ENCODE measurements around the gene SLC47A1. TPM values are rescaled to one million over a fixed set of nuclear protein-coding genes. Genes with fewer than 3 reads are reported as not detected.

Gene SLC47A1
- total and polyA plus RNA-seq, 2 of the 8 experiments (the other 6 are each of a cell fraction or from before 2014, with no cell fraction given): 1.5 to 3.6 TPM

- TF ChIP-seq E2F6 (IDR thresholded peaks at IDR 0.05): no peak
- TF ChIP-seq PHF8 (conservative IDR thresholded peaks at IDR 0.05; ENCODE audit: low read depth, low read length): no peak
- no peak for TF ChIP-seq RXRA (IDR thresholded peaks at IDR 0.05; ENCODE audit: insufficient read depth, low read depth, low read length)
- TF ChIP-seq SIRT6 (IDR thresholded peaks at IDR 0.05; ENCODE audit: low read length): no peak
These were observed 77.2 kb downstream of the SLC47A1 start (continued) for GRCh38 chr17:19610879-19611278.

Data from H1 (cell line).